ENCODE measurements around the gene TMEM235.

TMEM235 gene

GRCh38 chr17:78273813-78274212 is 42.4 kb downstream of the TMEM235 start:
- DNase-seq, result no peak

GRCh38 chr17:78275355-78275754 is 43.9 kb downstream of the TMEM235 start:
- DNase-seq, result no peak

- DNase-seq, result no peak
Measured at GRCh38 chr17:78276098-78276887, 44.9 kb downstream of the TMEM235 start.

DNA sequence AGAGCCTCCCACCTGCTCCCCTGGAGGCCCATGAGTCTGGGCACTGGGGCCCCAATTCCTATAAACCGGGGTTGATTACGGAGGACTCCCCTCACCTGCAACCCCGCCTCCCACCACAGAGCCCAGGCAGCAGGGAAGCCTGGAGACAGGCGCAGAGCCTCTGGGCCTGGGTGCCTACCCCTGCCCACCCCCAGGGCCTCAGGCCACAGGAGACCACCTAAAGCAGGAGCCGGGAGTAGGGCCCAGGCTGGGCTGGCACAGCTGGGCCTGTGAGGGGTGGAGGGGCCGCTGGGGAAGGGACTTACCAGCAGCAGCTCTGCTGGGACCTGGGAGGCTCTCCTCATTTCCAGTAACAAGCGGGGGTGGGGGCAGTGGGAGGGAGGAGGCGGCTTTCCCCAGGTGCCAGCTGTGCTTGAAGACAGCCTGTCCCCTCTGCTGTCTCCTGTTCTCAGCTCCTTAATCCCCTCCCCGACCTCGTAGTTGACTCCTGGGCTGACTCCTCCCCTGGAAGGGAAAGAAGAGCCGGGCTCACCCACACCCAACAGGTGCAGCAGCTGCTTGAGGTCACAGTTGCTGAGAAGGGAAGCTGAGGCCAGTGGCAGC is 46.8 kb downstream of the TMEM235 start:
- no peak for DNase-seq

GRCh38 chr17:78279360-78279990 is 48.0 kb downstream of the TMEM235 start:
- DNase-seq, result no peak

DNA sequence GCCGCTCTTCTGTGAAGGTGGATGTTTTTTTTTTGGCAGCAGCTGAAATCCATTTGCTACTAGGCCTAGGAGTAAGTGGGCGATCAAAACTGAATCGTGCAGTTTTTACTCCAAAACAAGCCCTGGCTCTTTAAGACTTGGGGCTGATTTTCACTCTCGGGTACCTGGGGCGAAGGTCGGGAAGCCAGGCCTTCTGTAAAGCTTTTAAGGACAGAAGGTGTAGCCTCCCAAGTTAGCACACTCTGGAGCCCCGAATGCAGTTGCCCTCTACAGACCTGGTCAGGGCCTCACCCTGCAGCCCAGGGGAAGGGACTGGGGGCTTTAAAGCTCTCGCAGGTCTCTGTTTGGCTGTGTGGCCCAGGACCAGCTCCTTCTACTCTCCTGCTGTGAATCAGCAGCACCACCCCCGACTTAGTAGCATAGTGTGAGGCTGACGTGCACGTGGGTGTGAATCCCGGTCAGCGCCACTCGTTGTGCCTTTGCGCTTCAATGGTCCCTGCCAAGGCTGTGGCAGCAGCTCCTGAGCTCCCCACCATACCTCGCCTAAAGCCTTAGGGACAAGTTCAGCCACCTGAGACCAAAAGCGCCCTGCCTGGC is 49.9 kb downstream of the TMEM235 start:
- no peak for DNase-seq

GRCh38 chr17:78284146-78284545 is 52.7 kb downstream of the TMEM235 start:
- DNase-seq, result no peak

DNA sequence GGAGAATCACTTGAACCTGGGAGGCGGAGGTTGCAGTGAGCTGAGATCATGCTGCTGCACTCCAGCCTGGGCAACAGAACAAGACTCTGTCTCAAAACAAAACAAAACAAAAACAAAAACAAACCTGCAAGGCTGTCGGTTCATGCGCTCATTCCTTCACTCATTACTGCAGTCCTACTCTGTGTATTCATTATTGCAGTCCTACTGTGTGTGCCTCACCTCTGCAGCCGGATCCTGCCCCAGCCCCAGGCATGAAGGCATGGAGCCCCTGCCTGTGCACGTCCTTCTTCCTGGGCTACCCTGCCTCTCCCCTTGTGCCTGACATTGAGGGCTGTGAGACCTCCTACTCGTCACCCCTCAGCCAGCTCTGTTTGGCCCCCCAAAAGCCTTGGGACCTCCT is 57.6 kb downstream of the TMEM235 start:
- no peak for DNase-seq

DNA sequence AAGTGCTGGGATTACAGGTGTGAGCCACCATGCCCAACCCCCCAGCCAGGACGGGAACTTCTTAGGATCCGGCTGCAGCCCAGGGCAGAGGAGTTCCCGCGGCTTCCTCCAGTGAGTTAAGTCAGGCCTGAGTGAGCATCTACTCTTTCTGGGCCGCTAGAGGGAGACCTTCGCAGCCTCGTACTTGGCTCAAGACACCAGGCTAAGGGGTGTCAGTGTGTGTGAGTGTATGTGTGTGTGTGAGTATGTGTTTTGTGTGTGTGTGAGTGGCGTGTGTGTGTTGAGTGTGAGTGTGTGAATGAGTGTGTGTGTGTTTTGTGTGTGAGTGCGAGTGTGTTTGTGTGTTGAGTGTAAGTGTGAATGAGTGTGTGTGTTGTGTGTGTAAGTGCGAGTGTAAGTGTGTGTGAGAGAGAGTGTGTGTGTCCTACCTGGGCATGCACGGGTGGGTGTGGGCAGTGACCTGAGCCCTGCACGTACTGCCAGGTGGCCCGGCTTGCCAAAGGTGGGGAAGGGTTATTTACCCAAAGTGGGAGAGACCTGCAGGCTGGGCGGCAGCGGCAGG is 58.5 kb downstream of the TMEM235 start:
- DNase-seq, result peak; percentile 86

Measured in GDM1 (cell line).